CD14-positive monocyte (primary cell): Measurements from ENCODE around the gene COL27A1. TPM values are rescaled to one million over a fixed set of nuclear protein-coding genes. Genes with fewer than 3 reads are reported as not detected.

Experiments used
- DNase-seq, 3 donors: peaks; one replicate each; pipeline ENCODE4 v3.0.0-alpha.2; 2011 to 2022
- H2AFZ ChIP-seq: 2 replicates; pipeline ENCODE4 v1.6.0; 2012; ENCODE audit warnings: mild to moderate bottlenecking, low read depth, low read length, inconsistent platforms; ENCODE audit not compliant: insufficient read depth, poor library complexity, severe bottlenecking
- H3K27ac ChIP-seq, 2 donors: 1 replicate in 1 of 2; 2 replicates in 1 of 2; pipeline ENCODE4 v1.5.1; 2012 to 2013; ENCODE audit warnings: low read length in 2 of 2, control low read depth in 1 of 2, inconsistent platforms in 1 of 2, low read depth in 1 of 2, mild to moderate bottlenecking in 1 of 2
- H3K27me3 ChIP-seq, 2 donors: one replicate each; pipeline versions ENCODE4 v1.6.0 to v1.6.1; 2011 to 2013; ENCODE audit warnings: low read length in 2 of 2; ENCODE audit not compliant: control insufficient read depth in 2 of 2, insufficient read depth in 2 of 2
- H3K36me3 ChIP-seq, 2 donors: replicated peaks in 1 of 2; 1 replicate in 1 of 2; 2 replicates in 1 of 2; pipeline versions ENCODE4 v1.5.1 to v1.6.1; 2012 to 2013; ENCODE audit warnings: low read length in 2 of 2, control low read depth in 1 of 2, inconsistent platforms in 1 of 2, mild to moderate bottlenecking in 1 of 2; ENCODE audit not compliant: insufficient read depth in 2 of 2, control insufficient read depth in 1 of 2
- H3K4me1 ChIP-seq, 2 donors: 1 replicate in 1 of 2; 2 replicates in 1 of 2; pipeline versions ENCODE4 v1.5.1 to v1.6.1; 2012 to 2013; ENCODE audit warnings: low read length in 2 of 2, control low read depth in 1 of 2, inconsistent platforms in 1 of 2, mild to moderate bottlenecking in 1 of 2, moderate library complexity in 1 of 2; ENCODE audit not compliant: insufficient read depth in 2 of 2, control insufficient read depth in 1 of 2
- H3K4me2 ChIP-seq: replicated peaks from 2 replicates; pipeline ENCODE3; 2012; ENCODE audit warnings: low read length, moderate library complexity, mild to moderate bottlenecking; ENCODE audit not compliant: poor library complexity, severe bottlenecking; ENCODE audit errors: extremely low read depth
- H3K4me3 ChIP-seq, 3 experiments: fragments of 200-600 bp in 1 of 3; sonication (generic) in 1 of 3; replicated peaks in 1 of 3; 1 replicate in 2 of 3; 2 replicates in 1 of 3; pipeline ENCODE4 v1.5.1; 2011 to 2013; ENCODE audit warnings: low read length in 3 of 3, mild to moderate bottlenecking in 3 of 3, control low read depth in 2 of 3, low read depth in 2 of 3, inconsistent platforms in 1 of 3, moderate library complexity in 1 of 3
- H3K79me2 ChIP-seq: 2 replicates; pipeline ENCODE4 v1.6.0; 2012; ENCODE audit warnings: mild to moderate bottlenecking, control low read depth, inconsistent platforms, low read length, moderate library complexity; ENCODE audit not compliant: insufficient read depth
- H3K9ac ChIP-seq: 2 replicates; pipeline ENCODE4 v1.6.0; 2017; ENCODE audit warnings: low read length, mild to moderate bottlenecking; ENCODE audit not compliant: insufficient read depth, poor library complexity, severe bottlenecking
- H3K9me3 ChIP-seq, 2 donors: replicated peaks in 1 of 2; 1 replicate in 1 of 2; 2 replicates in 1 of 2; pipeline versions ENCODE4 v1.5.1 to v1.6.1; 2012 to 2013; ENCODE audit warnings: low read length in 2 of 2, control low read depth in 1 of 2; ENCODE audit not compliant: control insufficient read depth in 1 of 2, insufficient read depth in 1 of 2
- H4K20me1 ChIP-seq: 2 replicates; pipeline ENCODE4 v1.6.0; 2012; ENCODE audit warnings: mild to moderate bottlenecking, low read length, control low read depth, moderate library complexity; ENCODE audit not compliant: insufficient read depth
- H3K27ac Mint-ChIP-seq, 7 donors: one replicate each; pipeline ENCODE4 v1.8.0; 2020; ENCODE audit warnings: mild to moderate bottlenecking in 7 of 7, mixed read lengths in 7 of 7, moderate library complexity in 6 of 7, inconsistent platforms in 2 of 7
- H3K27me3 Mint-ChIP-seq, 3 donors: one replicate each; pipeline ENCODE4 v1.8.0; 2021 to 2022; ENCODE audit warnings: low read depth in 3 of 3, mild to moderate bottlenecking in 3 of 3, mixed read lengths in 3 of 3, moderate library complexity in 3 of 3, inconsistent platforms in 1 of 3
- H3K36me3 Mint-ChIP-seq, 2 donors: one replicate each; pipeline ENCODE4 v1.8.0; 2020; ENCODE audit warnings: mixed read lengths in 2 of 2, inconsistent platforms in 1 of 2, mild to moderate bottlenecking in 1 of 2
- H3K4me1 Mint-ChIP-seq: one replicate; pipeline ENCODE4 v1.8.0; 2020; ENCODE audit warnings: mild to moderate bottlenecking, mixed read lengths
- H3K4me3 Mint-ChIP-seq, 2 donors: one replicate each; pipeline ENCODE4 v1.8.0; 2020; ENCODE audit warnings: mild to moderate bottlenecking in 2 of 2, mixed read lengths in 2 of 2, moderate library complexity in 1 of 2
- H3K9me3 Mint-ChIP-seq, 7 donors: one replicate each; pipeline ENCODE4 v1.8.0; 2020 to 2022; ENCODE audit warnings: mixed read lengths in 7 of 7, mild to moderate bottlenecking in 6 of 7, moderate library complexity in 6 of 7, inconsistent platforms in 2 of 7
- WGBS: methylation state at CpG from one replicate; pipeline ENCODE4 v1.1.5; 2013; ENCODE audit warnings: missing lambda C conversion rate; ENCODE audit not compliant: insufficient coverage; 5-methylcytosine and 5-hydroxymethylcytosine counted together
- intact Hi-C, 2 donors: fragments of 100-400 bp; cut with micrococcal nuclease; formaldehyde crosslinking; loops; one replicate each; pipeline versions ENCODE4 v1.15.0 to v1.15.1; 2023
- polyA plus RNA-seq, 3 donors: library from polyadenylated mRNA; depleted of rRNA in 1 of 3; unstranded in 2 of 3; stranded (reverse) in 1 of 3; fragments of 300-500 nt in 2 of 3; fragments of >200 nt in 1 of 3; fragmentation: Illumina TruSeq in 2 of 3; gene quantifications; 1 replicate in 2 of 3; 2 replicates in 1 of 3; pipeline ENCODE4 v1.2.3, GENCODE V29; 2012 to 2021
- TF ChIP-seq, protein P1 (sequence below): fragments of 200-600 bp; IDR thresholded peaks from one replicate; pipeline ENCODE4 v1.8.0; 2022; ENCODE audit warnings: antibody characterized with exemption, mild to moderate bottlenecking

Gene COL27A1
- polyA plus RNA-seq, 3 donors = 0.03 TPM; not detected in 2

DNA sequence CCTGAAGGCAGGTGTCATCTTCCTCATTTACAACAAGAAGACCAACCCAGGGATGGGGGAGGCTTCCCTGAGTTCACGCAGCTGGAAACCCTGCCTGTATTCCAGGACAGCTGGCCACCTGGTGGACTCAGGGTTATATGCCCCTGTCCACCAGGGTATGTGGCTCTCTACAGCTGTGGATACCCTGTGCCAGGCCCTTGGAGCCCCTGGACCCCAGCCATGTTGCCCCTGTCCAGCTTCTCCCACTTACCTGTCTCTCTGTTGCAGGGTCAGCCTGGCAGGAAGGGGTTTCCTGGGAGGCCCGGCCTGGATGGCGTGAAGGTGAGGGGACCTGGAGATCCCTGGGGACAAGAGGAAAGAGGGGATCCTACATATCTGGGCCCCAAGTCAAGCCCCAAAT lies 87.9 kb downstream of the COL27A1 start:
- H3K9ac ChIP-seq = no peak overlapping the region
- intact Hi-C loops = no loop called here
- TF ChIP-seq, protein P1, sequence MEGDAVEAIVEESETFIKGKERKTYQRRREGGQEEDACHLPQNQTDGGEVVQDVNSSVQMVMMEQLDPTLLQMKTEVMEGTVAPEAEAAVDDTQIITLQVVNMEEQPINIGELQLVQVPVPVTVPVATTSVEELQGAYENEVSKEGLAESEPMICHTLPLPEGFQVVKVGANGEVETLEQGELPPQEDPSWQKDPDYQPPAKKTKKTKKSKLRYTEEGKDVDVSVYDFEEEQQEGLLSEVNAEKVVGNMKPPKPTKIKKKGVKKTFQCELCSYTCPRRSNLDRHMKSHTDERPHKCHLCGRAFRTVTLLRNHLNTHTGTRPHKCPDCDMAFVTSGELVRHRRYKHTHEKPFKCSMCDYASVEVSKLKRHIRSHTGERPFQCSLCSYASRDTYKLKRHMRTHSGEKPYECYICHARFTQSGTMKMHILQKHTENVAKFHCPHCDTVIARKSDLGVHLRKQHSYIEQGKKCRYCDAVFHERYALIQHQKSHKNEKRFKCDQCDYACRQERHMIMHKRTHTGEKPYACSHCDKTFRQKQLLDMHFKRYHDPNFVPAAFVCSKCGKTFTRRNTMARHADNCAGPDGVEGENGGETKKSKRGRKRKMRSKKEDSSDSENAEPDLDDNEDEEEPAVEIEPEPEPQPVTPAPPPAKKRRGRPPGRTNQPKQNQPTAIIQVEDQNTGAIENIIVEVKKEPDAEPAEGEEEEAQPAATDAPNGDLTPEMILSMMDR = no peak
- no peak overlapping the region for H2AFZ ChIP-seq
- peak overlapping the region in 1 of 7 donors; percentile 4 for H3K27ac Mint-ChIP-seq
- no peaks in the 10 kb centered on the region for H3K27me3 ChIP-seq
- no peak for DNase-seq
- no peaks in the 10 kb centered on the region for H3K79me2 ChIP-seq
- no peak overlapping the region for H3K4me3 ChIP-seq
- H3K36me3 Mint-ChIP-seq = no peaks in the 10 kb centered on the region
- no peaks in the 10 kb centered on the region for H3K4me1 ChIP-seq
- no peaks in the 10 kb centered on the region for H3K9me3 ChIP-seq
- 80% methylated on average over 1 of the region's 3 CpGs for WGBS
- no peak overlapping the region for H3K27ac ChIP-seq
- no peaks in the 10 kb centered on the region for H4K20me1 ChIP-seq
- peaks cover 2 to 12% (median 3%) of the 10 kb centered on the region in 3 donors for H3K27me3 Mint-ChIP-seq
- H3K4me1 Mint-ChIP-seq = peaks cover 1% of the 10 kb centered on the region
- no peak overlapping the region for H3K4me3 Mint-ChIP-seq
- H3K4me2 ChIP-seq = no peak overlapping the region
- H3K36me3 ChIP-seq = no peaks in the 10 kb centered on the region
- H3K9me3 Mint-ChIP-seq = no peaks in the 10 kb centered on the region

DNA sequence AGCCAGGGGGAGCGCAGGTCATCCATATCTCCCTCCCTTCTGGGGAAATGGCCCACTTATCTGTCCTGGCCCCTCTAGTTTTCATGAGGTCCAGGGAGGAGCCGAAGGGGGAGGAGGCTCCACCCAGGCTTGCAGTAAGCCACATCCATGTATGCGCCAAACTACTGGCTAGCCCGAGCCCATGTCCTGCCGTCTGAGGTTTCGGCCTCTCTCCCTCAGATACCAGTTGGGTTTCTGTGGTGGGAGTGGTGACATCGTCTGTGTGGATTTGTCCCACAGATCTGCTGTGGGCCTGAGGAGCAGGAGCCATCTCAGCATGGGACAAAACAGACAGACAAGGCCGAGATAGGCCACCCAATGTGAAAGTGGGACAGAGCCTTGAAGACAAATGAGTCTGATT lies 89.2 kb downstream of the COL27A1 start:
- Histone ChIP-seq H3K36me3 (no peaks in the 10 kb centered on the region), H3K79me2 (no peaks in the 10 kb centered on the region), H3K9me3 (no peaks in the 10 kb centered on the region), H3K9ac (no peak overlapping the region), H3K27me3 (no peaks in the 10 kb centered on the region), H3K4me2 (no peak overlapping the region), H2AFZ (no peak overlapping the region), H3K4me3 (no peak overlapping the region), H3K4me1 (no peaks in the 10 kb centered on the region), H3K27ac (no peak overlapping the region), H4K20me1 (no peaks in the 10 kb centered on the region)
- peaks cover 0 to 8% (median 2%) of the 10 kb centered on the region in 3 donors for H3K27me3 Mint-ChIP-seq
- no peak overlapping the region for H3K4me3 Mint-ChIP-seq
- no peak for DNase-seq
- WGBS = 100% methylated on average over 4 of the region's 8 CpGs
- H3K36me3 Mint-ChIP-seq = no peaks in the 10 kb centered on the region
- peaks cover 1% of the 10 kb centered on the region for H3K4me1 Mint-ChIP-seq
- TF ChIP-seq, protein P1 = no peak
- intact Hi-C loops = no loop called here
- H3K27ac Mint-ChIP-seq = no peak overlapping the region
- H3K9me3 Mint-ChIP-seq = no peaks in the 10 kb centered on the region
